Right lung (tissue), 5 donors: ENCODE data around the gene CYB561. TPM values are rescaled to one million over a fixed set of nuclear protein-coding genes. Genes with fewer than 3 reads are reported as not detected.

Experiments used
- DNase-seq, 2 donors: peaks; one replicate each; pipeline ENCODE4 v3.0.0-alpha.2; 2013
- polyA plus RNA-seq, 5 donors: library from polyadenylated mRNA; unstranded; fragments of 120-200 nt; gene quantifications; one replicate each; pipeline versions ENCODE4 v1.2.1 to v1.2.3, GENCODE V29; 2013; ENCODE audit warnings: inconsistent platforms in 1 of 5, low replicate concordance in 1 of 5; ENCODE audit not compliant: insufficient read length in 5 of 5, insufficient read depth in 1 of 5

CYB561 gene
- polyA plus RNA-seq, 5 donors: 22.5 to 43.5 (median 31.1) TPM

- DNase-seq: no peak
Measured at GRCh38 chr17:63435681-63436522, 10.2 kb downstream of the CYB561 start.

DNA sequence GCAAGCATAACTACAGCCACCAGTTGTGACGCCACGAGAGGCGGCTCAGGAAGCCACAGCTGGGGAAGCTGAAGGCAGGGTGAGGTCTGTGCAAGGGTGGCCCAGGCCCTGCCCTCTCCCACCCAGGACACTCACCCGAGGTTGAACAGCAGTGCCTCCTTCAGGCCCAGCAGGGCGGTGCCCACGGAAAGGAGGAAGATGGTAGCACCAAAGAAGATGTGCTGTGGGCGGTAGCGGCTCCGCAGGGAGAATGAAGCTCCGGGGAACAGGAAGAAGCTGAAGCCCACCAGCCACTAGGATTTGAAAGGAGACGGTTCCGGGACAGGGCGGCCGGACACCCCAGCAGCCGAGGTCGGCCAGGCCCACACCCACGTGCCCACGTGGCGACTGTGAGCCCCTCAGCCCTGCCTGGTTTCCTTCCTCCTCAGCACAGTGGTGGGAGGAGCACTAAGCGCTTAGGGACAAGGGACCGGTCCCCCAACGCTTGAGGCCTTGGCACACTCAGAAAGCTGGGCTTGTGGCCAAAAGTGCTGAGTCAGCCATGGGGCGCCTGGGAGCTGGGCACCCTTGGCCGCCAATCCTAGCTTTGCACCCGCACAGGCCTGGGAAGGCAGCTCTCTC is 11.0 kb downstream of the CYB561 start:
- DNase-seq: peak; percentile 45 to 47

DNA sequence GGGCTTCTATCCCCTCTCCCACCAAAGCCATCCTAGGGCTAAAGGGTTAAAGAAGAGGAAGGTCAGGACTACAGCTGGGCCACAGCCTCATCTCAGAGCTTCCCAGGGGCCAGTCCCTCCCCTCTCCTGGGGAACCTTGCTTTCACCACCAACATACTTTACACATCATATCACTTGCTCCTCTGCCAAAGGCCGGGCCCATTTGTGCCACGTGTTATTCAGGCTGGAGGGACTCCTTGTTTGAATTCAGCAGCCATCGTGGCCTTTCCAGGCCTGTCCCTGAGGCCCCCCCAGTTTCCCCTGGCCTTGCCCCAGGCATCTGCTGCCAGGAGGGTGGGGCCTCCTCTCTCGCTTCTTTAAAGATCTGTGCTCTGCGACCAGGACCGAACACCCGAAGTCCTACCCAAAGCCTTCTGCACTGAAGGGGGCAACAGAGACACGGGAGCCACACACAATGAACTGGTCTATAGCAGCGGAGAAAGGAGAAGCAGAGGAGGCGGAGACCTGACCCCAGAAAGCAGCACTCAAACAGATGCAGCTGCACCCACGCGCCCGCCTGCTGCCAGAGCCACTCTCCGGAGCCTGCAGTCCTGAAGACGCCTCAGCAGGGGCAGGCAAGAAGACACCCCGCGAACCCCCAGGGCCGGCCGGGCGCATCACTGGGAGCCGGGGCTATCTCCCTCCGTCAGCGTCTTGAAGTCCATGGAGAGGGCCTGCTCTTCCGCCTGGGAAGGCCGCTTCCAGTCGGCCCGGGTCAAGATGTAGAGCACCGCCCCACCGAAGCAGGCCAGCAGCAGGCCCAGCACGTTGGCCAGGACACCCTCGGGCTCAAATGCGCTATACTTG is 12.1 kb downstream of the CYB561 start:
- DNase-seq: no peak

- DNase-seq: no peak
Measured at GRCh38 chr17:63431939-63432804, 13.9 kb downstream of the CYB561 start.

DNA sequence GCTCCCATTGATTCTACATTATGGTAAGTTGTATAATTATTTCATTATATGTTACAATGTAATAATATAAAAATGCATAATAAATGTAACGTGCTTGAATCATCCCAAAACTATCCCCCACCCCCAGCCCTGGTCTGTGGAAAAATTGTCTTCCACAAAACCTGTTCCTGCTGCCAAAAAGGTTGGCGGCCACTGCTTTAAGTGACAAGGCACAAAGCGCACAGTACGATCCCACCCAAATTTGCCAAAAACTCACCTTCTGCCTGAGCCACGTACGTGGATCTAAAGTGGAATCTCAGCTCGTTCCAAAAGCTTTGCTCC is 14.5 kb downstream of the CYB561 start:
- no peak for DNase-seq

GRCh38 chr17:63430223-63430622 is 15.9 kb downstream of the CYB561 start:
- DNase-seq: no peak

- DNase-seq: no peak
Measured at GRCh38 chr17:63429766-63430165, 16.3 kb downstream of the CYB561 start.

DNA sequence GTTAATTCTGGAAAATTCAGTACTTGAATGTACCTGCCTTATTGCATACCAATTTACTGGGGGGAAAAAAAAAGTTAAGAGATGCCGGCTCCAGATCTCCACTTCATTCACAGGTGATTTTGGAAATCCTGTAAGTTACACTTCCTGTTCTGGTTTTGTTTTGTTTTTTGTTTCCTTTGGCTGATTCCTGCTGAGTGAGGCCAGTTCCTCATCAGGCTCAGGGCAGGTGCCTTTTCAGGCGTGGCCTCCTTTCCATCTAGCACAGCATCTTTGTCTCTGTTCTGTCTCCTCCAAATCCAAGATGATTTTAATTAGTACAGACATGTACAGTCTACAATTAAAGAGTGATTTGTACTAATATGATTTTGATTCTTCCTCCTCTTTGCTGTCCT is 19.2 kb downstream of the CYB561 start:
- no peak for DNase-seq

DNA sequence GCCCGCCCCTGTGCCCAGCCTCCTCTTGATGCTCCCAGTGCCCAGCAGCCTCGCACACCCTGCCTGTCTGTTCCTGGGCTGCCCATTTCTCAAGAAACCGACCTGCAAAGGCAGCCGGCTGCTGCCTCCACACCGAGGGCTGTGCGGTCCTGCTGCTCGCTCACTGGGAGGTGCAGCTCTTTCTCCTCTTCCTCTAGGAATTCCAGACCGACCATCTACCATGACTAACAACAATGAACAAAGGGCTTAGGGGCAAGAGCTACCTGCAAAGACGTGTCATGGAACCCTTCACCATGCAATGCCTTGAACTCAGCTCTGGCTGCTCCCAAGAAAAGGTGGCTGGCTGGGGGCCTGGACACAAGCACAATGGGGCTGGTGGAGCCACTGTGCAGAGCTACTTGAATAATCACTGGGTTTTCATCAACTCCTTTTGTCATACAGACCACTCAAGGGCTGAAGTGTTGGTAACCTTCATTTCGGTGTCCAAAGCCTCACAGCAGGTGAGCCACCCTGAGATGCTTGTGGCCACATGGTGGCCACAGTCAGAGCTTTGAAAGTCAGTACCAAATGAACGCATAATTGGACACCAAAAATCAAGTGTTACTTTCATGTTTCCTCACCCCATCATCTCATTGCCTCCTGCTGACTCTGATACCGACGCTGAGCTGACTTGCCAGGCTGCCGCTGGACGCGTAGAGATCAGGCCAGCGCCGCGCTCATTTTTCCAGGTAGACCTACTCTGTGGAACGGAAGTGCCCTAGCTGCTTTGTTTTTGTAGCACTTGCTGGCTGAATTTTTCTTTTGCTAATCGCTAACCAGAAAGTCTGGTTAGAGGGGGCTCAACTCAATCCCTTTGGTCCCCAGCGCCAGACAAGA is 19.8 kb downstream of the CYB561 start:
- DNase-seq: no peak

DNA sequence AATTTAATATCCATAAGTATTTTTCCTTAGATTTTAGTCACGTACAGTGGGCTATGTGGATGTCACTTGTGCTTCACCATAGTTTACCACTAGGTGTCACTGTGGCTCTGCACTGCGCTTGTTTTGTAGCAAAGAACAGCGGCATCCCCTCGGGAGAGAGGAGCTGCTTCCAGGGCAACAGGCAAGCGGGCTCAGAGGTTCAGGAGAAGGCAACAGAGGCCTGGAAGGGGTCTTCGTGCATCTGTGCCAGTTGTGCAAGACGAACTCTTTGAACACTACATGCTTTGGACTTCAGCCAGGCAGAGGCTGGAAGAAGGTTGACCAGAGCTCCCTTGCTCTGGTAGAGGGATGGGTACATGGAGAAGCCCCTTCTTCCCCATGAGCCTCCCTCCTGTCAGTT is 20.6 kb downstream of the CYB561 start:
- DNase-seq: peak; percentile 65 to 78

GRCh38 chr17:63423963-63424362 is 22.1 kb downstream of the CYB561 start:
- DNase-seq: no peak

DNA sequence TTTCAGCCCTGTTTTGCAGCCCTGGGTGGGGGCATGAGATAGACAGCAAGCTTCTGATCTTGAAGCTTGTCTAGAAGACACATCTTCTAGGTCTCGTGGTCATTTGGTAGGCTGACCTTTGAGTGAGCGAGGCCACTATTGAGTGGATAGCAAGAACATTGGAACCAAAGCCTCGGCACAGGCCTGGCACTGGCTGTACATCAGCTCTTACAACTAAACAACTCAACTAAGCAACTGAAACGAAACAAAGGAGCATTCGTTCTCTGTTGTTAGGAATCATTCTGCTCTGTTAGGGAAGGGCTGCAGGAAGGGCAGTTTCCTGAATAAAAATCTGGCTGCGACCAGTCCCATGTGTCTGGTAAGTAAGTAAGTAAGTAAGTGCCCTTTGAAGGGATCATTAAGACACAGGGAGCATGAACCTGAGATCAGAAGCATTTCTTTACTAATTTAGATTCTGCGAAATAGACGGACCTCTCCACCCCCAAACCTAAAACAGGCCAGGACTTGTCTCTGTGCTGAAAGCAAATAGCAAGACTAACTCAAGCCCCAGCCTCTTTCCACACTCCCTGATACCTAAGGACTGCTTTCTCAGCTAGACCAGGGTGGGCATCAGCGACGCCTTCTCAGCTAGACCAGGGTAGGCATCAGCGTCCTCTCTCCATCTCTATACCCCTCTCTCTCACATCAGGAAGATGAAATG is 22.7 kb downstream of the CYB561 start:
- no peak for DNase-seq

GRCh38 chr17:63421681-63422645 is 24.1 kb downstream of the CYB561 start:
- DNase-seq: no peak

DNA sequence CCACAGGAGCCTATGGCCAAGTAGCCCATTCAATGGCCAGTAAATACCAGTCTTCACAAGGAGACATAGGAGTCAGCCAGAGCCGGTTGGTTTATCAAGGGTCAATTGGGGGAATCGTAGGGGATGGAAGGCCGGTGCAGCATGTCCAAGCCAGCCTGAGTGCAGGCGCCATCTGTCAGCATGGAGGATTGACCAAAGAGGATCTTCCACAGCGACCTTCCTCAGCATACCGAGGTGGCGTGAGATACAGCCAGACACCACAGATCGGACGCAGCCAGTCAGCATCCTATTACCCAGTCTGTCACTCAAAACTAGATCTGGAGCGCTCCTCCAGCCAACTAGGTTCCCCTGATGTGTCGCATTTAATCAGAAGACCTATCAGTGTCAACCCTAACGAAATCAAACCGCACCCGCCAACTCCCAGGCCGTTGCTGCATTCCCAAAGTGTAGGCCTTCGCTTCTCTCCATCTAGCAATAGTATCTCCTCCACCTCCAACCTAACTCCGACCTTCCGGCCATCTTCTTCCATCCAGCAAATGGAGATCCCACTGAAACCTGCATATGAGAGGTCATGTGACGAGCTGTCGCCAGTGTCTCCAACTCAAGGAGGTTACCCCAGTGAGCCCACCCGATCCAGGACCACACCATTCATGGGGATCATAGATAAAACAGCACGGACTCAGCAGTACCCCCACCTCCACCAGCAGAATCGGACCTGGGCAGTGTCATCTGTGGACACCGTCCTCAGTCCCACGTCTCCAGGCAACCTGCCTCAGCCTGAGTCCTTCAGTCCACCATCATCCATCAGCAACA is 25.0 kb downstream of the CYB561 start:
- DNase-seq: no peak

DNA sequence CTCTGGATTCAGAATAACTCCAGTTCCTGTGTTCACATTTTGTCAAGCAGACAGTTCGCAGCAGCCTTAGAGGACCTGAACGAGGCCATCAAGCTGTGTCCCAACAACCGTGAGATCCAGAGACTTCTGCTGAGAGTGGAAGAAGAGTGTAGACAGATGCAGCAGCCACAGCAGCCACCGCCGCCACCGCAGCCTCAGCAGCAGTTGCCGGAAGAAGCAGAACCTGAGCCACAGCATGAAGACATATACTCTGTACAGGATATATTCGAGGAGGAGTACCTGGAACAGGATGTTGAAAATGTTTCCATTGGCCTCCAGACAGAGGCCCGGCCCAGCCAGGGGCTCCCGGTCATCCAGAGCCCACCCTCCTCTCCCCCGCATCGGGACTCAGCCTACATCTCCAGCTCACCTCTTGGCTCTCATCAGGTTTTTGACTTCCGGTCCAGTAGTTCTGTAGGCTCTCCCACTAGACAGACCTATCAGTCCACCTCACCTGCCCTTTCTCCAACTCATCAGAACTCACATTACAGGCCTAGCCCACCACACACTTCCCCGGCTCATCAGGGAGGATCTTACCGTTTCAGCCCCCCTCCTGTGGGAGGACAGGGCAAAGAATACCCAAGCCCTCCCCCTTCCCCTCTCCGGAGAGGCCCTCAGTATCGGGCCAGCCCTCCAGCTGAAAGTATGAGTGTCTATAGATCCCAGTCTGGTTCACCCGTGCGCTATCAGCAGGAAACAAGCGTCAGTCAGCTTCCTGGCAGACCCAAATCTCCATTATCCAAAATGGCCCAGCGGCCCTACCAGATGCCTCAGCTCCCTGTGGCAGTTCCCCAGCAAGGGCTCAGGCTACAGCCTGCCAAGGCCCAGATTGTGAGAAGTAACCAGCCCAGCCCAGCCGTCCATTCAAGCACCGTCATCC is 25.9 kb downstream of the CYB561 start:
- DNase-seq: no peak

- no peak for DNase-seq
Measured at GRCh38 chr17:63419398-63419797, 26.7 kb downstream of the CYB561 start.

- no peak for DNase-seq
Measured at GRCh38 chr17:63418540-63418939, 27.6 kb downstream of the CYB561 start.
